Small intestine (tissue), 16 donors: ENCODE measurements around the gene VEZF1. TPM values are rescaled to one million over a fixed set of nuclear protein-coding genes. Genes with fewer than 3 reads are reported as not detected.
A peak's percentile ranks its signal among the peaks of the same experiment; 100 is the strongest.

Source experiments
- DNase-seq, 2 donors: peaks; one replicate each; pipeline versions ENCODE4 v3.0.0 to v3.0.0-alpha.2; 2013
- FAIRE-seq: peaks from 2 replicates; lab custom pipeline; 2012; peaks lifted over from hg19 to GRCh38; lab: Jason Lieb, UNC
- H3K27ac ChIP-seq, 3 donors: one replicate each; pipeline ENCODE4 v1.5.1; 2013; ENCODE audit warnings: low read length in 2 of 3, mild to moderate bottlenecking in 2 of 3, control low read depth in 1 of 3, inconsistent platforms in 1 of 3, low read depth in 1 of 3, moderate library complexity in 1 of 3
- H3K27me3 ChIP-seq, 3 donors: one replicate each; pipeline ENCODE4 v1.6.1; 2013; ENCODE audit warnings: low read length in 3 of 3, inconsistent platforms in 1 of 3; ENCODE audit not compliant: control insufficient read depth in 3 of 3, insufficient read depth in 3 of 3
- H3K36me3 ChIP-seq, 3 donors: one replicate each; pipeline ENCODE4 v1.6.1; 2013; ENCODE audit warnings: low read length in 3 of 3, inconsistent platforms in 1 of 3, low read depth in 1 of 3, mild to moderate bottlenecking in 1 of 3, moderate library complexity in 1 of 3; ENCODE audit not compliant: control insufficient read depth in 3 of 3, insufficient read depth in 2 of 3
- H3K4me1 ChIP-seq, 3 donors: one replicate each; pipeline ENCODE4 v1.6.1; 2013; ENCODE audit warnings: low read length in 2 of 3, inconsistent platforms in 1 of 3, low read depth in 1 of 3, mild to moderate bottlenecking in 1 of 3, moderate library complexity in 1 of 3; ENCODE audit not compliant: control insufficient read depth in 3 of 3, insufficient read depth in 2 of 3
- H3K4me3 ChIP-seq, 3 donors: one replicate each; pipeline ENCODE4 v1.5.1; 2013; ENCODE audit warnings: low read length in 3 of 3, control low read depth in 1 of 3, inconsistent platforms in 1 of 3, low read depth in 1 of 3, mild to moderate bottlenecking in 1 of 3, moderate library complexity in 1 of 3
- H3K9me3 ChIP-seq, 2 donors: one replicate each; pipeline ENCODE4 v1.6.1; 2013; ENCODE audit warnings: low read depth in 1 of 2, low read length in 1 of 2; ENCODE audit not compliant: control insufficient read depth in 2 of 2, insufficient read depth in 1 of 2
- WGBS, 3 donors: extraction: QIAGEN DNeasy Blood & Tissue Kit; methylation state at CpG; one replicate each; pipeline ENCODE4 v1.1.7; 2013; 5-methylcytosine and 5-hydroxymethylcytosine counted together
- long read RNA-seq, 10 donors: transcript quantifications; one replicate each; lab custom pipeline, GENCODE V29; 2026
- polyA plus RNA-seq, 4 donors: library from polyadenylated mRNA; stranded (reverse) in 3 of 4; unstranded in 1 of 4; fragments of 200-250 nt in 3 of 4; fragments of 120-200 nt in 1 of 4; gene quantifications; one replicate each; pipeline versions ENCODE4 v1.2.1 to v1.2.3, GENCODE V29; 2013
- donor health status: healthy with polysubstance abuse.
- donor health status: control.
- donor health status: control.
- donor health status: Bipolar disorder and iron deficiency.
- donor health status: healthy.

The VEZF1 gene
- 10 to 100 TPM; 11.4 to 42.8 (median 18.7) TPM for polyA plus RNA-seq
- long read RNA-seq, donor 1 = 0 reads
- long read RNA-seq, donor 2, partial matches to known transcripts = 0 of 2 reads
- long read RNA-seq, donor 2, other reads (novel, unspliced or antisense) = 0 of 2 reads
- long read RNA-seq, donor 3, partial matches to known transcripts = 20 of 26 reads
- long read RNA-seq, donor 3, other reads (novel, unspliced or antisense) = 0 of 26 reads
- long read RNA-seq, donor 4 = 0 reads
- long read RNA-seq, donor 5 = 0 reads
- long read RNA-seq, donor 6, partial matches to known transcripts = 11 of 16 reads
- long read RNA-seq, donor 6, other reads (novel, unspliced or antisense) = 0 of 16 reads
- long read RNA-seq, donor 7, transcript VEZF1-202 (6 exons, 2,321 nt) = major isoform, 15 of 42 reads
- long read RNA-seq, donor 7, partial matches to known transcripts = 26 of 42 reads
- long read RNA-seq, donor 7, other reads (novel, unspliced or antisense) = 0 of 42 reads
- long read RNA-seq, donor 8, partial matches to known transcripts = 6 of 7 reads
- long read RNA-seq, donor 8, other reads (novel, unspliced or antisense) = 0 of 7 reads
- long read RNA-seq, donor 9, partial matches to known transcripts = 0 of 4 reads
- long read RNA-seq, donor 9, other reads (novel, unspliced or antisense) = 0 of 4 reads
- long read RNA-seq, donor 10, transcript VEZF1-202 (6 exons, 2,321 nt) = major isoform, 9 of 75 reads
- long read RNA-seq, donor 10, partial matches to known transcripts = 63 of 75 reads
- long read RNA-seq, donor 10, other reads (novel, unspliced or antisense) = 0 of 75 reads

GRCh38 chr17:57987581-57988300 is at the start of gene VEZF1:
TSS of gene VEZF1 (minus strand) at chr17:57988254. CDS start at chr17:57988111, 143 bp downstream.
- WGBS, 3 donors = 0 to 1% (median 0%) methylated on average over 23 to 73 of the region's 74 CpGs

GRCh38 chr17:58032691-58033415 is 44.8 kb upstream of the VEZF1 start:
- no peak overlapping the region for H3K4me3 ChIP-seq
- peaks cover 0 to 7% of the 10 kb centered on the region in 2 donors for H3K9me3 ChIP-seq
- no peak for DNase-seq
- H3K36me3 ChIP-seq = no peaks in the 10 kb centered on the region
- H3K27me3 ChIP-seq = no peaks in the 10 kb centered on the region
- FAIRE-seq = no peak
- no peaks in the 10 kb centered on the region for H3K4me1 ChIP-seq
- no peak overlapping the region for H3K27ac ChIP-seq
- 54 to 60% (median 58%) methylated on average over 6 of the region's 6 CpGs for WGBS, 3 donors

More at GRCh38 chr17:57987581-57988300, at the start of gene VEZF1:
- no peaks in the 10 kb centered on the region for H3K27me3 ChIP-seq
- H3K4me3 ChIP-seq = peak within 1 kb of the TSS; percentile 82 to 95 (median 87)
- peaks cover 7 to 12% (median 11%) of the 10 kb centered on the region in 3 donors for H3K4me1 ChIP-seq
- DNase-seq (peak; percentile 65 to 91), FAIRE-seq (no peak)
- H3K27ac ChIP-seq = peak within 1 kb of the TSS; percentile 87 to 97 (median 92)
- H3K36me3 ChIP-seq = peaks cover 0 to 5% (median 0%) of the 10 kb centered on the region in 3 donors
- no peaks in the 10 kb centered on the region for H3K9me3 ChIP-seq

GRCh38 chr17:58028578-58028977 is 40.5 kb upstream of the VEZF1 start:
- DNase-seq (no peak), FAIRE-seq (no peak)
- no peak overlapping the region for H3K27ac ChIP-seq
- H3K4me1 ChIP-seq = no peaks in the 10 kb centered on the region
- H3K27me3 ChIP-seq = peaks cover 0 to 2% (median 0%) of the 10 kb centered on the region in 3 donors
- H3K4me3 ChIP-seq = no peak overlapping the region
- no peaks in the 10 kb centered on the region for H3K36me3 ChIP-seq
- peaks cover 0 to 7% of the 10 kb centered on the region in 2 donors for H3K9me3 ChIP-seq

GRCh38 chr17:58020401-58020800 is 32.3 kb upstream of the VEZF1 start:
- Histone ChIP-seq H3K36me3 (no peaks in the 10 kb centered on the region), H3K4me3 (no peak overlapping the region), H3K4me1 (no peaks in the 10 kb centered on the region), H3K9me3 (no peaks in the 10 kb centered on the region), H3K27me3 (no peaks in the 10 kb centered on the region), H3K27ac (no peak overlapping the region)
- FAIRE-seq (no peak), DNase-seq (no peak)
- 74 to 77% (median 76%) methylated on average over 9 of the region's 9 CpGs for whole genome bisulfite sequencing, 3 donors

- FAIRE-seq (no peak), DNase-seq (no peak)
- Histone ChIP-seq H3K4me3 (no peak overlapping the region), H3K36me3 (no peaks in the 10 kb centered on the region), H3K27ac (no peak overlapping the region), H3K4me1 (no peaks in the 10 kb centered on the region), H3K27me3 (no peaks in the 10 kb centered on the region), H3K9me3 (no peaks in the 10 kb centered on the region)
Measured at GRCh38 chr17:58019521-58019920, 31.5 kb upstream of the VEZF1 start.

- WGBS, 3 donors = 66 to 78% (median 74%) methylated on average over 3 of the region's 3 CpGs
- H3K27ac ChIP-seq = no peak overlapping the region
- DNase-seq (no peak), FAIRE-seq (no peak)
- no peaks in the 10 kb centered on the region for H3K27me3 ChIP-seq
- no peaks in the 10 kb centered on the region for H3K9me3 ChIP-seq
- H3K4me1 ChIP-seq = no peaks in the 10 kb centered on the region
- H3K4me3 ChIP-seq = no peak overlapping the region
- no peaks in the 10 kb centered on the region for H3K36me3 ChIP-seq
Measured at GRCh38 chr17:58019039-58019438, 31.0 kb upstream of the VEZF1 start.

- Histone ChIP-seq H3K9me3 (no peaks in the 10 kb centered on the region), H3K4me3 (no peak overlapping the region), H3K27me3 (no peaks in the 10 kb centered on the region), H3K36me3 (peaks cover 2 to 6% (median 3%) of the 10 kb centered on the region in 3 donors), H3K27ac (no peak overlapping the region), H3K4me1 (peaks cover 0 to 3% (median 3%) of the 10 kb centered on the region in 3 donors)
- DNase-seq (no peak), FAIRE-seq (no peak)
- WGBS, 3 donors = 95 to 99% (median 96%) methylated on average over 10 of the region's 10 CpGs
Measured at GRCh38 chr17:58010067-58010799, 22.2 kb upstream of the VEZF1 start.
